Upper lobe of left lung (tissue), 6 donors: ENCODE results near the gene GBP4. TPM values are rescaled to one million over a fixed set of nuclear protein-coding genes. Genes with fewer than 3 reads are reported as not detected.
A peak's percentile ranks its signal among the peaks of the same experiment; 100 is the strongest.

Experiments used
- ATAC-seq, 2 donors: fragments of 200-7000 bp; cut with Tn5 transposase; one replicate each; pipeline ENCODE4 v1.9.1; 2022; ENCODE audit warnings: mild to moderate bottlenecking in 2 of 2, moderate library complexity in 2 of 2; ENCODE audit not compliant: low FRiP score in 2 of 2
- DNase-seq, 2 donors: peaks; one replicate each; pipeline ENCODE4 v3.0.0-alpha.2; 2019 to 2020
- H3K27ac ChIP-seq, 4 donors: fragments of 200-600 bp; sonication (generic); one replicate each; pipeline ENCODE4 v1.5.1; 2016 to 2019
- H3K27me3 ChIP-seq, 4 donors: fragments of 200-600 bp; sonication (generic); one replicate each; pipeline ENCODE4 v1.5.1; 2017 to 2019
- H3K36me3 ChIP-seq, 4 donors: fragments of 200-600 bp; sonication (generic); one replicate each; pipeline ENCODE4 v1.5.1; 2016 to 2019
- H3K4me1 ChIP-seq, 4 donors: fragments of 200-600 bp; sonication (generic); one replicate each; pipeline ENCODE4 v1.5.1; 2018 to 2019
- H3K4me3 ChIP-seq, 4 donors: fragments of 200-600 bp; sonication (generic); one replicate each; pipeline ENCODE4 v1.5.1; 2017 to 2019; ENCODE audit warnings: mild to moderate bottlenecking in 2 of 4, moderate library complexity in 1 of 4
- H3K9me3 ChIP-seq, 4 donors: fragments of 200-600 bp; sonication (generic); one replicate each; pipeline ENCODE4 v1.5.1; 2018 to 2019
- CTCF ChIP-seq, 6 experiments: fragments of 450-650 bp in 4 of 6; fragments of 200-600 bp in 2 of 6; sonication (generic) in 2 of 6; IDR thresholded peaks; one replicate each; pipeline ENCODE4 v1.5.1; 2016 to 2019; ENCODE audit warnings: antibody characterized with exemption in 6 of 6
- EP300 ChIP-seq, 4 donors: sonication (generic); formaldehyde crosslinking; IDR thresholded peaks; one replicate each; pipeline ENCODE4 v1.5.1; 2017; ENCODE audit warnings: antibody characterized with exemption in 4 of 4, control low read depth in 2 of 4
- POLR2A ChIP-seq, 4 donors: fragments of 450-650 bp; IDR thresholded peaks; one replicate each; pipeline ENCODE4 v1.5.1; 2016 to 2017; ENCODE audit warnings: antibody characterized with exemption in 4 of 4, mild to moderate bottlenecking in 2 of 4
- POLR2AphosphoS5 ChIP-seq, 2 donors: sonication (generic); formaldehyde crosslinking; IDR thresholded peaks; one replicate each; pipeline ENCODE4 v1.5.1; 2017; ENCODE audit warnings: antibody characterized with exemption in 2 of 2
- WGBS, 2 donors: methylation state at CpG; one replicate each; pipeline ENCODE4 v1.1.5; 2017 to 2018; 5-methylcytosine and 5-hydroxymethylcytosine counted together
- total RNA-seq, 6 donors: library from RNA; depleted of rRNA in 4 of 6; stranded (reverse); fragments of >200 nt in 4 of 6; gene quantifications; one replicate each; pipeline versions ENCODE4 v1.1.0 to v1.2.1, GENCODE V29; 2016 to 2021
- donor health status: DM: no; HTN: no; CAD: no; lungs with moderate emphysema.
- donor health status: DM: no; HTN: yes; CAD: no; lungs with severe emphysema.

GBP4 gene
- total RNA-seq, 6 donors from 2014 or later, result 13.6 to 27.4 (median 22.1) TPM

DNA sequence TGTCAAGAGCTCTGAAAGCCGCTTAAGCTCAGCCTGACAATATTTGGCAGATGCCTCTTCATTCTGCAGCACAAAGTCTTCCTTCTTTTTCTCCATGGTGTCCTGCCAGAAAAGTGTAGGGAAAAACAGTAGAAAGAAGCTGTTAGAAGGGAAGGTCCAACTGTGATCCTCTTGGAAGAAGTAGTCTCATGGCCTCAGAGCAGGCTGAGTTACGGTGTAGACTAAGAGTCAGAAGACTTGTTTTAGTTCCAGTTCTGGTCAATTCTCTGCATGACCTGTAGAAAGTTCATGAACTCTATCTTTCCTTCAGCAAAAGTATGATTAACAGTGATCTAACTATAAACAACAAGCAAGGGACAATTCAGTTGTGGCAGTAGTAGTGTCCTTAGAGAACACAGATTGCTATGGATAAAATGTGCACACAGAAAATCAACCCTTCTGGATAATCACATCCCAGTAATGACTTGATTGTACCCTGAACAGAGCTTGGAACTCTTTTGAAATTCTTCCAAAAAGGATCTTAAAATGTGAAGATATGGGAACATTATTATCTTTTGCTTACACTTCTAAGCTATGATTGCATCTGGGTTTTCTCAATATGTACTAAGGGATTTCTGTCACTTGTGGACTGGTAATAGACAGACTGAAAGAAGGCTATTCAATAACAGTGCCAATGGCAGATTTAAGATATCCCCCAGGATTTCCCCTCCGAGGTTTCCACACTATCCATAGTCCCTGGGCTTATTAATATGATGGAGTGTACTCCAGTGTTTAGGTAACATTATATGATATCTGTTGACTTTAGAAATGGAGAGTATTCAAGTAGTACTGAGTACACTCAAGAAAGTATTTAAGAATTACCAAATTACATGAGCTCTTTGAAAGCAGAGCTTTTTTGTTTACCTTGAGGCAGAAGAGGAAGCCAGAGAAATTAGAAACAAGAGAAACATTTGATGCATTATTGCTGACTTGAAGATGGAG is 50.8 kb downstream of the GBP4 start:
- DNase-seq, result no peak
- Histone ChIP-seq H3K4me1 (peaks cover 0 to 6% (median 1%) of the 10 kb centered on the region in 4 donors), H3K4me3 (no peak overlapping the region), H3K27me3 (no peaks in the 10 kb centered on the region), H3K27ac (no peak overlapping the region), H3K36me3 (no peaks in the 10 kb centered on the region), H3K9me3 (no peaks in the 10 kb centered on the region)
- WGBS, 2 donors, result 69 to 76% methylated on average over 3 of the region's 3 CpGs
- ATAC-seq, result peak in 1 of 2 donors; percentile 22
- TF ChIP-seq EP300 (IDR thresholded peaks at IDR 0.05) (no peak), POLR2A (IDR thresholded peaks at IDR 0.05) (no peak), POLR2AphosphoS5 (IDR thresholded peaks at IDR 0.05) (no peak), CTCF (IDR thresholded peaks at IDR 0.05) (no peak)

- no peak for ATAC-seq
- no peak for DNase-seq
- Histone ChIP-seq H3K9me3 (no peaks in the 10 kb centered on the region), H3K36me3 (no peaks in the 10 kb centered on the region), H3K27ac (no peak overlapping the region), H3K4me1 (peaks cover 0 to 6% (median 1%) of the 10 kb centered on the region in 4 donors), H3K27me3 (no peaks in the 10 kb centered on the region), H3K4me3 (no peak overlapping the region)
- WGBS, 2 donors, result 72 to 73% methylated on average over 3 of the region's 3 CpGs
- no peak for TF ChIP-seq CTCF (IDR thresholded peaks at IDR 0.05)
- no peak for TF ChIP-seq EP300 (IDR thresholded peaks at IDR 0.05)
- TF ChIP-seq POLR2AphosphoS5 (IDR thresholded peaks at IDR 0.05), result no peak
- no peak for TF ChIP-seq POLR2A (IDR thresholded peaks at IDR 0.05)
These were observed 52.0 kb downstream of the GBP4 start for GRCh38 chr1:89146721-89147120.

- 82 to 87% methylated on average over 2 of the region's 2 CpGs for WGBS, 2 donors
These were observed 55.3 kb downstream of the GBP4 start for GRCh38 chr1:89143484-89143883.

GRCh38 chr1:89142160-89142559 is 56.6 kb downstream of the GBP4 start:
- TF ChIP-seq POLR2AphosphoS5 (IDR thresholded peaks at IDR 0.05), result no peak
- TF ChIP-seq POLR2A (IDR thresholded peaks at IDR 0.05), result no peak
- TF ChIP-seq EP300 (IDR thresholded peaks at IDR 0.05), result no peak
- TF ChIP-seq CTCF (IDR thresholded peaks at IDR 0.05), result no peak
- ATAC-seq, result no peak
- WGBS, 2 donors, result 91 to 92% methylated on average over 4 of the region's 4 CpGs

More at GRCh38 chr1:89143484-89143883, 55.3 kb downstream of the GBP4 start:
- no peak for TF ChIP-seq CTCF (IDR thresholded peaks at IDR 0.05)
- TF ChIP-seq POLR2AphosphoS5 (IDR thresholded peaks at IDR 0.05), result no peak
- TF ChIP-seq POLR2A (IDR thresholded peaks at IDR 0.05), result no peak
- TF ChIP-seq EP300 (IDR thresholded peaks at IDR 0.05), result no peak
- ATAC-seq (no peak), DNase-seq (no peak)
- Histone ChIP-seq H3K27ac (no peak overlapping the region), H3K9me3 (no peaks in the 10 kb centered on the region), H3K4me3 (no peak overlapping the region), H3K27me3 (no peaks in the 10 kb centered on the region), H3K36me3 (no peaks in the 10 kb centered on the region), H3K4me1 (peaks cover 0 to 6% (median under 1%) of the 10 kb centered on the region in 4 donors)

More at GRCh38 chr1:89142160-89142559, 56.6 kb downstream of the GBP4 start:
- Histone ChIP-seq H3K27ac (no peak overlapping the region), H3K27me3 (no peaks in the 10 kb centered on the region), H3K9me3 (no peaks in the 10 kb centered on the region), H3K4me3 (no peak overlapping the region), H3K36me3 (no peaks in the 10 kb centered on the region), H3K4me1 (no peaks in the 10 kb centered on the region)
- no peak for DNase-seq
